Loucy (cell line): ENCODE measurements around the gene RAD51B.

Source experiments
- EZH2phosphoT487 ChIP-seq: fragments of 200-600 bp; IDR thresholded peaks from 2 replicates; pipeline ENCODE4 v1.6.1; 2018; ENCODE audit warnings: antibody characterized with exemption, mild to moderate bottlenecking, moderate library complexity, borderline replicate concordance
- TF ChIP-seq, protein P1 (sequence below): fragments of 200-600 bp; sonication (generic); conservative IDR thresholded peaks from 2 replicates; pipeline ENCODE4 v1.5.1; 2014; ENCODE audit warnings: mild to moderate bottlenecking, antibody characterized with exemption, low read length

DNA sequence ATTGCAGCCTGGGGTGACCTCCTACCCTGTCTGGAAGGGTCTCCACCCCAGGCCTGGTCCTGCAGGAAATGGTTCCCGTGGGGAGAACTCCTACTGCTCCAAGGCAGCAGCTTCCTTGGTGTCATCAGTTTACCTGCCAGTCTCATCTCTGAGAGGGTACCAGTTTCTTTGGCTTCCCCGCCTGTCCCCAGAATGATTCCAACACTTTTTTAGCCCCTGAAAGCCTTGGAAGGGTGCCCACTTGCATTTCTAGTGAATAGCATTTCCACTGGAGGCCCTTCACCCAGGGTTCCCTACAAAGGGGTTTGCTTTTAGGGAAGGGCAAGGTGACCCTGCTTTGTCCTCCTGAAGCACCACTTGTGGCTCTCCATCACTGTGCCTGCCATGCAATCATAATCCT, 689.0 kb downstream of the RAD51B start:
- TF ChIP-seq EZH2phosphoT487, result no peak
- TF ChIP-seq, protein P1, sequence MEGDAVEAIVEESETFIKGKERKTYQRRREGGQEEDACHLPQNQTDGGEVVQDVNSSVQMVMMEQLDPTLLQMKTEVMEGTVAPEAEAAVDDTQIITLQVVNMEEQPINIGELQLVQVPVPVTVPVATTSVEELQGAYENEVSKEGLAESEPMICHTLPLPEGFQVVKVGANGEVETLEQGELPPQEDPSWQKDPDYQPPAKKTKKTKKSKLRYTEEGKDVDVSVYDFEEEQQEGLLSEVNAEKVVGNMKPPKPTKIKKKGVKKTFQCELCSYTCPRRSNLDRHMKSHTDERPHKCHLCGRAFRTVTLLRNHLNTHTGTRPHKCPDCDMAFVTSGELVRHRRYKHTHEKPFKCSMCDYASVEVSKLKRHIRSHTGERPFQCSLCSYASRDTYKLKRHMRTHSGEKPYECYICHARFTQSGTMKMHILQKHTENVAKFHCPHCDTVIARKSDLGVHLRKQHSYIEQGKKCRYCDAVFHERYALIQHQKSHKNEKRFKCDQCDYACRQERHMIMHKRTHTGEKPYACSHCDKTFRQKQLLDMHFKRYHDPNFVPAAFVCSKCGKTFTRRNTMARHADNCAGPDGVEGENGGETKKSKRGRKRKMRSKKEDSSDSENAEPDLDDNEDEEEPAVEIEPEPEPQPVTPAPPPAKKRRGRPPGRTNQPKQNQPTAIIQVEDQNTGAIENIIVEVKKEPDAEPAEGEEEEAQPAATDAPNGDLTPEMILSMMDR, result no peak
